ENCODE data around the gene AP2A2. TPM values are rescaled to one million over a fixed set of nuclear protein-coding genes. Genes with fewer than 3 reads are reported as not detected.

The AP2A2 gene
- total RNA-seq, 1 experiment from 2014 or later = 70.6 TPM

DNA sequence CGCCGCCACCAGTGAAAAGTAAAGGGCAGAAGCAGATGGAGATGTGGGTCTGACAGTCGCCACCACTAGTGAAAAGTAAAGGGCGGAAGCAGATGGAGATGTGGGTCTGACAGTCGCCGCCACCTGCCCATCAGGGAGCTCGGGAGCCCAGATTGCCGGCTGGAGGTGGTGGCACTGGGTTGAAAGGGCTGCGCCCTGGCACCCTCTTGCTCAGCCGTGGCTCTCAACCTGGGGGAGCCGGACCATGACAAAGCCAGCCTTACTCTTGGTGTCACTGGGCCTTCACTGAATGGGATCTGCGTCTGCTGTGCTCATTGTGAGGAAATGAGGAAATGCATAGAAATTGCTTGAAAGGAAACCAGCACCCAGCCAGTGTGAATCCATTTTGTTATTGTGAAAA lies 36.3 kb downstream of the AP2A2 start:
- intact Hi-C loops (cut with micrococcal nuclease) = no loop called here

DNA sequence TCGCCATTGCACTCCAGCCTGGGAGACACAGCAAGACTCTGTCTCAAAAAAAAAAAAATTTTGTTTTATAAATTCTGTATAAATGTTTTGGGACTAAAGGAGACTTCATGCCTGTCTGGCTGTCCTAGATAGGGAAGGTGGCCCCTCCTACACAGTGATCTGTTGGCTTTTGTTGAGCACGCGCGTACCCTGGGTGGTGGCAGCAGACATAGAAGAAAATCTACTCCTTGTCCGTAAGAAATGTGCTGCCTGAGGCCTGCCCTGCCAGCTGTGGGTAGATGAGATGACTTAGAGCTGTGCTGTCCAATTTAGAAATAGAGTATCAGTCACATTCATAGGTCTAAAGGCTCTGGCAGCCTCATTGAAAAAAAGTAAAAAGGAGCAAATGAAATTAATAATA lies 37.0 kb downstream of the AP2A2 start:
- no peaks in the 10 kb centered on the region for H3K4me1 Mint-ChIP-seq (ENCODE audit: insufficient read depth, unreplicated experiment)
- CTCF ChIA-PET = interaction anchor here (0.6 kb wide), 1 partner anchor 456 kb away, joined by 3 read pairs; no protein-coding TSS in a partner anchor

More for the DNA sequence above, 36.3 kb downstream of the AP2A2 start:
- Mint-ChIP-seq H3K4me1 (ENCODE audit: insufficient read depth, unreplicated experiment) (no peaks in the 10 kb centered on the region), H3K36me3 (ENCODE audit: insufficient read depth, unreplicated experiment) (peaks cover 49% of the 10 kb centered on the region), H3K27me3 (ENCODE audit: insufficient read depth, unreplicated experiment) (no peaks in the 10 kb centered on the region), H3K4me3 (ENCODE audit: unreplicated experiment) (no peak overlapping the region), H3K9me3 (ENCODE audit: unreplicated experiment) (no peaks in the 10 kb centered on the region), H3K27ac (ENCODE audit: low read depth, unreplicated experiment) (no peak overlapping the region)
- POLR2A ChIA-PET = no interaction called here
- DNase-seq (ENCODE audit: unreplicated experiment) = no peak
- CTCF ChIA-PET = no interaction called here
- no TSS peak for BruUV-seq (replicated peaks)
- TF ChIP-seq, protein P1, sequence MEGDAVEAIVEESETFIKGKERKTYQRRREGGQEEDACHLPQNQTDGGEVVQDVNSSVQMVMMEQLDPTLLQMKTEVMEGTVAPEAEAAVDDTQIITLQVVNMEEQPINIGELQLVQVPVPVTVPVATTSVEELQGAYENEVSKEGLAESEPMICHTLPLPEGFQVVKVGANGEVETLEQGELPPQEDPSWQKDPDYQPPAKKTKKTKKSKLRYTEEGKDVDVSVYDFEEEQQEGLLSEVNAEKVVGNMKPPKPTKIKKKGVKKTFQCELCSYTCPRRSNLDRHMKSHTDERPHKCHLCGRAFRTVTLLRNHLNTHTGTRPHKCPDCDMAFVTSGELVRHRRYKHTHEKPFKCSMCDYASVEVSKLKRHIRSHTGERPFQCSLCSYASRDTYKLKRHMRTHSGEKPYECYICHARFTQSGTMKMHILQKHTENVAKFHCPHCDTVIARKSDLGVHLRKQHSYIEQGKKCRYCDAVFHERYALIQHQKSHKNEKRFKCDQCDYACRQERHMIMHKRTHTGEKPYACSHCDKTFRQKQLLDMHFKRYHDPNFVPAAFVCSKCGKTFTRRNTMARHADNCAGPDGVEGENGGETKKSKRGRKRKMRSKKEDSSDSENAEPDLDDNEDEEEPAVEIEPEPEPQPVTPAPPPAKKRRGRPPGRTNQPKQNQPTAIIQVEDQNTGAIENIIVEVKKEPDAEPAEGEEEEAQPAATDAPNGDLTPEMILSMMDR (IDR thresholded peaks at IDR 0.05; ENCODE audit: unreplicated experiment) = no peak

DNA sequence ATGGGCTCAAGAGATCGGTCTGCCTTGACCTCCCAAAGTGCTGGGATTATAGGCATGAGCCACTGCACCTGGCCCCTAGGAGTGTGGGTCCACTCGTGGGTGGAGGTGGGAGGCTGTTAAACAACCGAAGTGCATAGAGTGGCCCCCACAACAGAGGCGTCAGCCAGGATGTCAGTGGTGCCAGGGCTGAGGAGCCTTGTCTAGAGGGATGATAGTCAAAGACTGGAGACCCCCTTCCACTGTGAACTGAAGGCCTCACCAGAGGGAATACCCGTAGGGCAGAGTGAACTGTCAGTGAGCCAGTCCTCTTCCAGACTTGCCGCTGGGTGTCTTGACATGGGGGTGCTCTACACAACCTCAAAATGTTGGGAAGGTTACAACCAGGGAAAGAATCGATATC lies 38.2 kb downstream of the AP2A2 start:
- no TSS peak for BruUV-seq (replicated peaks)
- H3K27me3 Mint-ChIP-seq (ENCODE audit: insufficient read depth, unreplicated experiment) = no peaks in the 10 kb centered on the region
- H3K27ac Mint-ChIP-seq (ENCODE audit: low read depth, unreplicated experiment) = no peak overlapping the region
- intact Hi-C loops (cut with micrococcal nuclease) = no loop called here
- ChIA-PET POLR2A (no interaction called here), CTCF (no interaction called here)
- no peak overlapping the region for H3K4me3 Mint-ChIP-seq (ENCODE audit: unreplicated experiment)
- TF ChIP-seq, protein P1 (IDR thresholded peaks at IDR 0.05; ENCODE audit: unreplicated experiment) = no peak
- H3K36me3 Mint-ChIP-seq (ENCODE audit: insufficient read depth, unreplicated experiment) = peaks cover 46% of the 10 kb centered on the region
- no peak for DNase-seq (ENCODE audit: unreplicated experiment)
- H3K4me1 Mint-ChIP-seq (ENCODE audit: insufficient read depth, unreplicated experiment) = no peaks in the 10 kb centered on the region
- H3K9me3 Mint-ChIP-seq (ENCODE audit: unreplicated experiment) = no peaks in the 10 kb centered on the region

More for the DNA sequence above, 37.0 kb downstream of the AP2A2 start:
- Mint-ChIP-seq H3K36me3 (ENCODE audit: insufficient read depth, unreplicated experiment) (peaks cover 48% of the 10 kb centered on the region), H3K27ac (ENCODE audit: low read depth, unreplicated experiment) (no peak overlapping the region), H3K9me3 (ENCODE audit: unreplicated experiment) (no peaks in the 10 kb centered on the region), H3K4me3 (ENCODE audit: unreplicated experiment) (no peak overlapping the region), H3K27me3 (ENCODE audit: insufficient read depth, unreplicated experiment) (no peaks in the 10 kb centered on the region)
- no peak for DNase-seq (ENCODE audit: unreplicated experiment)
- POLR2A ChIA-PET = no interaction called here
- TF ChIP-seq, protein P1 (IDR thresholded peaks at IDR 0.05; ENCODE audit: unreplicated experiment) = no peak
- intact Hi-C loops (cut with micrococcal nuclease) = no loop called here
- no TSS peak for BruUV-seq (replicated peaks)

DNA sequence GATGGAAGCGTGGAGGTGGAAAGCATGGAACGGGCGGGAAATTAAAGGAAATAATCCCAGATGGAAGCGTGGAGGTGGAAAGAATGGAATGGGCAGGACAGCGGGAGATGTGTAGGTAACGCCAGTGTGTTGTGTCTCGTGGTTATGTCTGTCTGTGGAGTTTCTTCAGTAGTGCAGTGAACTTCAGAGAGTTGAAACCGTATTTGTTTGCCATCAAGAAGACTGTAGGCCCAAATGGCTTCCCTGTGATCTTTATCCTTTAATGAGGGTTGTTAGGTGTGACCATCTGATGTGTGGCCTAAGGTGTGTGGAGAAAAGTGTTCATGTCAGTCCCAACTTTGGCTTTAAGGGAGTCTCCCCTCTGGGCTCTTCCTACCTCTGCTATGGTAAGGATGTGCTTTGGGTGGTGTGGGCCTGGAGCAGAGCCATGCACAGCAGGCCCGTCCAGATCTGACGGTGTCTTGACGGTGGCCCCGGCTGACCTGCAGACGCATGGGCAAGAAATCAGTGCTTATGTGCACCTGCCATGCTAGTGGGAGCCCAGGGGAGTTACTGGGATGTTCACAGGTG lies 39.6 kb downstream of the AP2A2 start:
- ChIA-PET CTCF (no interaction called here), POLR2A (no interaction called here)
- Mint-ChIP-seq H3K4me3 (ENCODE audit: unreplicated experiment) (no peak overlapping the region), H3K27me3 (ENCODE audit: insufficient read depth, unreplicated experiment) (no peaks in the 10 kb centered on the region), H3K9me3 (ENCODE audit: unreplicated experiment) (no peaks in the 10 kb centered on the region), H3K4me1 (ENCODE audit: insufficient read depth, unreplicated experiment) (no peaks in the 10 kb centered on the region), H3K27ac (ENCODE audit: low read depth, unreplicated experiment) (no peak overlapping the region), H3K36me3 (ENCODE audit: insufficient read depth, unreplicated experiment) (peaks cover 47% of the 10 kb centered on the region)
- TF ChIP-seq, protein P1 (IDR thresholded peaks at IDR 0.05; ENCODE audit: unreplicated experiment) = no peak
- no peak for DNase-seq (ENCODE audit: unreplicated experiment)
- no TSS peak for BruUV-seq (replicated peaks)
- intact Hi-C loops (cut with micrococcal nuclease) = no loop called here
